T follicular helper cell (primary cell): Measurements from ENCODE around the gene RP2.

Experiments used
- DNase-seq: peaks from one replicate; pipeline ENCODE4 v3.0.0-alpha.2; 2020; ENCODE audit warnings: low read depth

The RP2 gene

GRCh38 chrX:46844913-46845312, 8.1 kb downstream of the RP2 start:
- DNase-seq, result no peak

- no peak for DNase-seq
Observed at GRCh38 chrX:46849933-46850332, 13.1 kb downstream of the RP2 start.

DNA sequence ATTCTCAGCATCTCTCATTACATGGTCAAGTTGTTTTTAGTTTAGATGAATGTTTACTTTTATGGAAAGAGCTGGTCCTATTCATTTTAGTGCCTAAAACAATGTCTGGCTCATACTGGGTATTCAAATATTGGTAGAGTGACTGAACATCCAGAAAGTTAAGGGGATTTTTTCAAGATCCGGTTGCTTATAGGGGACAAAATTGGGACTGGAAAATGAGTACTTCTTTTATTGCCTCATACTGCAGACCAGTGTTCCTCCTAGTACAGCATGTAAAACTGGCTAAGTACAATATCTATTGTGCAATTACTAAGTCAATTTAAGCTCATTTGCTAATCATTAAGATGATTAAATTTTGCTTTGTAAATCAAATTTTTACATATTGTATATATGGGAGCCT, 13.9 kb downstream of the RP2 start:
- no peak for DNase-seq

DNA sequence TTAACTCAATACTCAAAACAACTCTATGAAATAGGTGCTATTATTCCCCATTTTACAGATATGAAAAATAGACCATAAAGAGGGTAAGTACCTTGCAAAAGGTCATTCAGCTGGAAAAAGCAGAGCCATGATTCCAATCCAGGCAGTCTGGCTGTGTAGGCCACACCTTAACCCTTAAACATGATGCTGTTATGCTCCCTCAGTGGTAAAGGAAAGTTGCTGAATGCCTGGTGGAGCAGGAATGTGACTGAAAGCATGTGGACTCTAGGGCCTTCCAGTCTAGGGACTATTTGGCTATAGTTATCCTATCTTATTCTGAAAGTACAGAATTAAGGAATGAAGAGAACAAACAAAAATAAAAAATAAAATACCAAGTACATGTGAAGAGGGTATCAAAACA, 19.6 kb downstream of the RP2 start:
- no peak for DNase-seq

DNA sequence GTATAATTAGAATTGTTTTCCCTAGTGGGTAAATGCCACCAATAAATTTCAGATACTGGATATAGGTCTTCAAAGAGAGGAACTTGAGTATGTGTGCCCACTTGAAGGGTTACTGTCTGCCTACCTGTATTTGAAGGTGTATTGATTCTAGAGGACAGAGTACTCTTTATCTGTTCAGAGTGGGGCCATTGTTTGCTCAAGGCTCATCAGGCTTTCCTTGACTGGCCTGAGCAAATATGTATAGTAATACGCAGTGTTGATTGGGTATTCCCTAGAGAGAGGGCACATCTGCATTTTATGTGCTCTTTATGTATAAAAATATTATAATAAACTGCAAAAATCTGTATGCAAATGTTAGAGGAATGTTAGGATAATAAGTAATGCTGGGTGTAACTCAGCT, 23.7 kb downstream of the RP2 start:
- no peak for DNase-seq

GRCh38 chrX:46863072-46863471, 26.2 kb downstream of the RP2 start:
- DNase-seq, result no peak

GRCh38 chrX:46864606-46865005, 27.8 kb downstream of the RP2 start:
- no peak for DNase-seq

DNA sequence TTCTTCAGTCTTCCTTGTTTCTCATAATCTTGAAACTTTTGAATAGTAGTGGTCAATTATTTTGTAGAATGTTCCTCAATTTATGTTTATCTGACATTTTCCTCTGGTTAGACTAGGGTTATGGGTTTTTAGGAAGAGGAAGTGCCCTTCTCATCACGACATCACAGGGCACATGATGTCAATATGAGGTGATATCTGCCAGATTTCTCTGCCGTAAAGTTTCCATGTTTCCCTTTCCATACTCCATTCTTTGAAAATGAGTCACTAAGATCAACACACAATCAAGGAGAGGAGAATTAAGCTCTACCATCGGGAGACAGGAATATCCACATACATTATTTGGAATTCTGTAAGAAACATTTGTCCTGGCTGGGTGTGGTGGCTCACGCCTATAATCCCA, 28.4 kb downstream of the RP2 start:
- no peak for DNase-seq

DNA sequence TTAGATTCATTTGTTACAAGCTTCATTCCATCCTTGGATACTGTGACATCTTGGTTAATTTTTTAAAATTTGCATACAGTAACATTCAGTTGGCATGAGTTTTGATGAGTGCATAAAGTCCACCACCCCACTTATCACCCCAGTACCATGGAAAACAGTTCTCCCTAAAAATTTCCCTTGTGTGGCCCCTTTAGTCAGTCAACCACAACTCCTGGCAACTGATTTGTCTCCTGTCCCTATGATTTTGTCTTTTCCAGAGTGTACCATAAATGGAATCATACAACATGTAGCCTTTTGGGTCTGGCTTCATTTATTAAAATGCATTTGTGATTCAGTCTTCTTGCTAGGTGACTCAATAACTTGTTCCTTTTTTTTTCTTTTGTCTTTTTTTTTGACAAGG, 29.9 kb downstream of the RP2 start:
- DNase-seq, result no peak

DNA sequence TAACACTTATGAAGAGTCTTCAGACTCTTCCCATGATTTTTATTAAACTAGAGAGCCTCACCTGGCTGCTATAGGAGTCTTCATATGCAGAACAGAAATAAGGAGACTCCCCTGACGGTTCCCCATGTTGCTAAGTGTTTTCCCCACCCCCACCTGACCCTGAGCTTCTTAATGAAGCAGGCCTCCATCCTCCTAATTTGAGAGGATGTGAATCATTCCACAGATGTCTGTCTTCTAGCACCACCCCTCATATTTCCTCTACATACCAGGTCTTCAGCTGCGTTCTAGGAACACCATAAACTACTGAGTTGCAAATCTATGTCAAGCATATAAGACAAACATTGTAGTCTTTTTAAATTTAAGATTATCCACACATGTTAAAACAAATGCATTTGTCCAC, 36.9 kb downstream of the RP2 start:
- no peak for DNase-seq

DNA sequence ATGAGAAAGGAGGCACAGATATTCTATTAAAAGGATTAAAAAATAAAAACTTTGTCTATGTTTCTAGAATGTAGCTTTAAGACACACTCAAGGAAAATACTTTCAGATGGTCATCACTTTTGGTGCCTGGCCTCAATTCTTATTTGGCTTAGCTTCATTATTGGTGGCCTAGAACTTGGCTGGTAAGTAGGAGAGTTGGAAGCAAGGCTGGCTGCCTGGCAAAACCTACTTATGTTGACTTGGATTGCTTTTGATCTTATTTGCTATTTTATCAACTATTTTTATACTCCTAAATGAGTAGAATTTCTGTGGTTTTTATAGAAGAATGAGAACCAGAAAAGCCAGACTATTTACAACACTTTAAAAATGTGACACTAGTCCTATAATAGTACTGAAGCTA, 40.1 kb downstream of the RP2 start:
- no peak for DNase-seq

DNA sequence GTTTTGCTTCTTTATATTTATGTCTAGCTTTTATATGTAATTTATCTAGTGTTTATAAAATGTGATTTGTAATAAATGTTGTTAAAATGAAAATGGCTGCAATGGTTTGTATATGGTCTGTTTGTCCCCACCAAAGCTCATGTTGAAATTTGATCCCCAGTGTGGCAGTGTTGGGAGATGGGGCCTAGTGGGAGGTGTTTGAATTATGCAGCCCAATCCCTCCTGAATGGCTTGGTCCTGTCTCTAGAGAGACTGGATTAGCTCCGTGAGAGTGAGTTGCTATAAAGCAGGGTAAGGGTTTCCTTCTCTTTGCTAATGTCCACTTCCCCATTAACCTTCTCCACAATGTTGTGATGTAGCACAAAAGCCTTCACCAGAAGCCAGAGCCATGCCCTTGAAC, 45.4 kb downstream of the RP2 start:
- no peak for DNase-seq

- no peak for DNase-seq
Observed at GRCh38 chrX:46884799-46885198, 48.0 kb downstream of the RP2 start.

DNA sequence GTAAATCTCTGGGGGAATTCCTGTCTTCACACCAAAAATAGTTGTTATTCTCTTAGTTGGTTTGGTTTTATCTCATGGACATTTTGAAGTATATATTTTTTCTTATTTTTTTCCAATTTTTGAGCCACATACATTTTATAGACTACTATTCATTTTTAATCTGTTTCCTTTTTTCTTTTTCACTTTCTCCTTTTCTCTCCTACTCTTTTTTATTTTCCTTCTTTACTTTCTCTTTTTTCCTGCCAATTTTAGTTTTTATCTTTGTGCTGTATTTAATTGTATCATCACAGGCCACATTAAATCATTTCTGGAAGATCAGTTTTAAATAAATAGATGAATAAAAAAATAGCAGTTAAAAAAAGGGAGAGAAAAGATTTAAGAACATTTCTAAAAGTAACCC, 61.4 kb downstream of the RP2 start:
- no peak for DNase-seq

DNA sequence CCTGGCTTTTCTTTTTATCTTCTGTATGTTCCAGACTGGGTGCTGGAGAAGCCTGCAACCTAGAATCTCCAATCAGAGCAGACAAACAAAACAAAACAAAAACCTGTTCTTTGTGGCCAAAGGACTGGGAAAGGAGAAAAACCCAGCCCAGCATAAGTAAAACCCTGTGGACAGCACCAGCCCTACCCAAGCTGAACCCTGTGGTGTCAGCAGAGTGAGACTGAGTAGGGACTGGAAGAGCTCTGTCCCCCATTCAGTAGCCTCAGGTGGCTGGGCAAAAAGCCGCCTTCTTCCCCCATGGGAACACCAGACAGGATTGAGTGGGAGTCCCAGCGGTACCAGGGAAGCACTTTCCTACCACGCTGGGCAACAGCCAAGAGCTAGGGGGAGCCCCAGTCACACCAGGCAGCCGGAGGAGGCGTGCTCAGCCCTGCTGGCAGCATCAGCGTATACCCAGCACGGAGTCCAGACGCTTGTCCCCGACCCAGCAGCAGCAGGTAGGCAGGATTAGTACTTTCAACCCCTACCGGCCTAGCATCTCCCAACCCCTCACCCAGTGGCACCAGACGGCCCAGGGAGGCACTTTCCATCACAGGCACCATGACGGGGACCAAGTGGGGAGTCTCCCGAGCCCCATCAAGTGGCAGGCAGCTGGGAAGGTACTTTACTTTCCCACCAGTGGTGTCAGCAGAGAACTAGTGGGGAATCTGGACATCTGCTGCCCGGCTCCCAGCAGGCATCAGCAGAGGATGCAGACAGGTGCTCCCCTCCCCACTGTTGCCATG, 66.8 kb downstream of the RP2 start:
- DNase-seq, result peak; percentile 29

GRCh38 chrX:46904626-46905025, 67.8 kb downstream of the RP2 start:
- DNase-seq, result no peak

- no peak for DNase-seq
Observed at GRCh38 chrX:46910415-46910814, 73.6 kb downstream of the RP2 start.

DNA sequence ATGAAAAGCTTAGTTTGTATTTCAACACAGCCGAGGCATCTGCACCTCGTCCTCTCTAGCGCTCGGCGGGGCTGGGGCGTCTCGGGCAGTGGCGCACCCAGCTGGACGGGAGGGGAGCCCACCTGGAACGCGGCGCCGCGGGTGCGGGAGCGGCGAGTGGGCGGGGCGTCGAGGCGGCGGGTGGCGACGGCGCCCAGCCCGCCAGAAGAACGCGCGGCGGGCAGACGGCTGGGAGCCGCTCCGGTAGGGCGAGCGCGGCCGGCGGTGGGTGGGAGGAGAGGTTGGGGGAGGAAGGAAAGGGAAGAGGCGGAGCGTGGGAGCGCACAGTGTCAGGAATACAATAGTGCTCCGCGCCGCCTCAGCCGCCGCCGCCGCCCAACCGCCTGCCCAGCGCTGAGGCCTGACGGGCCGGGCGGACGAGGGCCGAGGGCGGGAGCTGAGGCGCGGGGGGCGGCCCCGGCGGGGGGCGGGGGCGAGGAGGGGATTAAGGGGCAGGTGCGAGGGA, 75.3 kb downstream of the RP2 start, which contains the start of gene JADE3:
TSS of gene JADE3 (plus strand) at position 324 of the 505 bp plus-strand sequence. CDS start 72,474 bp downstream, outside the sequence.
- no peak for DNase-seq

DNA sequence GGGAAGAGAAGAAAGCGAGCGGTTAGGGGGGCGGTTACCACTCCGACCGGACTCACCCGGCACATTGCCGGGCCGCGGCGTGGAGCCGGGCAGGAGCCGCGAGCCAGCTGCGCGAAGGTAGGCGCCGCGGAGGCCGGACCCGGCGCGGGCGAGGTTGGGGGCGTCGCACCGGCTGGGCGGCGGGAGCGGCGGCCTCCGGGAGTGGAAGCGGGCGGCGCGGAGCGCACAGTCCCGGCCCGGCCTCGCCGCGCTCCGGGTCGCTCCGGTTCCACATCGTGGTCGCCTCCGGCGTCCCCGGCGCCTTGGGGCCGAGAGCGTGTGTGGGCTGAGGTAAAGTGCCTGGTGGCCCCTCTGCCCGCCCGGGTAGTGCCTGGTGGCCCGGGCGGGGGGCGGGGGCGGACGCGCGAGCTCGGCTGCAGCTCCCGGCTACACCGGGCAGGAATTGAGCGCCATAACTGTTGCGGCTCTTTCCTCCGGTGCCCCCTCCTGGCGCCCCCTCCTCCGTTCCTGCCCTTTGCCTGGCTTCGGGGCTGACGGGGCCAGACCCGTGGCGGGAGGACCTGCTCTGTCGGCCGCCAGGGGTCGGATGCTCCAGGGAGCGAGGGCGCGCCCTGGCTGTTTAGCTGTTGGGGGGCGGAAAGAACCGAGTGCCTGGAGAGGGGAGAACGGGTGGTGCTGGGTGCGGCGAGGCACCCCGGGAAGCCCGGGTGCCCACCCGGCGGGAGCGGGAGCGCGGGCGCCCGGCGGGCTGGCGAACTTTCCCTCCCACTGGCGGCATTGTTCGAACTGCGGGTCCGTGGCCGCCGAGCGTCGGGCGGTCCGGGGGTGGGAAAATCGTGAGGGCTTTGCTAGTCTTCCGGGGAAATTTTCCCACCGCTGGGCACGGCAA, 76.0 kb downstream of the RP2 start:
- peak; percentile 10 for DNase-seq

DNA sequence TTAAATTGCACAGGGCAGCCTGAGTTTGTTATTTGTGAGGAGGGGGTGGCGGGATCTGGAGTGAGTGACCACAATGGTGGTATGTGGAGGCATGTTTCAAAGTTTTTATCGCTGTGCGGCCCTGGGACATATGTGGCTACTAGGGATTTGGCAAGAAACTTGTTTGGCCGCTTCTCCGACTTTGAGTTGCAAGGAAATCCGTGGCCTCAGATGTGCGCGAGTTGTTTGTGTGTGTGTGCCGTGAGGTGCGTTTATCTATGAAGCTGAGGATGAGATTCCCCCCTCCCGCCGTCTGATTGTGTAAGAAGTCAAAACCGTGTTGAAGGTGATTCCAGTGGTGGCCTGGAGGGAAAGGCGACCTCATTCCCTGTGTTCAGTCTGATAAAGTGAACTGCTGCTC, 76.8 kb downstream of the RP2 start:
- no peak for DNase-seq

- no peak for DNase-seq
Observed at GRCh38 chrX:46916273-46916672, 79.4 kb downstream of the RP2 start.

DNA sequence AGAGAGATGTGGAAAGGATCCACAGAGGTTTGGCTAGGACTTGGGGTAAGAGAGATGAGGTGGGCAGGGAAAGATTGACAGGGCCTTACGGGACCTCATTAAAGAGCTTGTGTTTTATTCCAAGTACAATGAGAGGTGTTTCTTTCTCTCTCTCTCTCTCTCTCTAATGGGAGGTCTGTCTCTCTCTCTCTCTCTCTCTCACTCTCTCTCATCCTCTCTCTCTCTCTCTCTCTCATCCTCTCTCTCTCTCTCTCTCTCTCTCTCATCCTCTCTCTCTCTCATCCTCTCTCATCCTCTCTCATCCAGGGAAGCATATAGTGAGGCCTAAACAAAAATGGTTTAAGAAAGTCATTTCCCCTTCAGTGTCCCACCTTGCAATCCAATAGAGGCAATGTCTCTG, 80.8 kb downstream of the RP2 start:
- no peak for DNase-seq

DNA sequence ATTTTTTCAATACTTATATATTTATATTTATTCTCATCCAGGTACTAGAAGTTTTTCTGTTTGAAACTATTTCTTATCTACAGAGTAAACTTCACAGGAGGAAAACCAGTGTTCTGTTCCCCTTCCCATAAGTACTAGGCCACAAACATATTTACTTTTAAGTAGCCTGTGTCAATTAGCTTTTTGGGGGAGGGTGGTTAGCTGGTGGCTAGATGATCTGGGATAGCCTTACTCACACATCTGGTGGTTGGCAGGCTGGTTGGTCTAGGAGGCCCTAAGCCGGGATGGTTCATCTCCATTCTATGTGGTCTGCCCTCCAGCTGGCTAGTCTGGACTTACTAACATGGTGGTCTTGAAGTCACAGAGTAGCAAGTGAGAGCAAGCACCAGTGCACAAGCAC, 81.6 kb downstream of the RP2 start:
- DNase-seq, result no peak
